OCI-LY7 (cell line): ENCODE results near the gene ECT2L.

Experiments
- EZH2phosphoT487 ChIP-seq: fragments of 200-600 bp; sonication (generic); IDR thresholded peaks from 2 replicates; pipeline ENCODE4 v1.6.1; 2018; ENCODE audit warnings: low read depth, borderline replicate concordance, mild to moderate bottlenecking, mixed run types, antibody characterized with exemption, low read length, moderate library complexity, mixed read lengths
- TF ChIP-seq, protein P1 (sequence below): fragments of 200-600 bp; sonication (generic); conservative IDR thresholded peaks from 2 replicates; pipeline ENCODE4 v1.5.1; 2014; ENCODE audit warnings: mild to moderate bottlenecking, antibody characterized with exemption, low read length, moderate library complexity, mixed read lengths

DNA sequence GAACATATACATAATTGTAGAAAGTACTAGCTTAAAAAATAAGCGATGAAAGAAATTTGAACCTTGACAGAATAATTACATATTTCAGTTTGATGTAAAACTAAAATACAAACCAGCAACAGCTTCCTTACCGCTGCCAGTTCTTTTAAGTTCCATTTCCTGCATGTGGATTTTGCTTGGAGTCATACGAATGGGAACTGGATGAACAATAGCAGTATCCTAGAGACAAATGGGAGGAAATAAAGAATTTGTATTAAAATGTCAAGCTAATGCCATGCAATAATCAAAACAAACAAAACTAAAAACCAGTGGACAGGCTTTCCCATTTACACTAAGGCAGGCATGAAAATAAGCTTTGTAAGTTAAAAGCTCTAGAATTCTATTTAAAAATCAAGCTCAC, 125.0 kb downstream of the ECT2L start:
- TF ChIP-seq, protein P1, sequence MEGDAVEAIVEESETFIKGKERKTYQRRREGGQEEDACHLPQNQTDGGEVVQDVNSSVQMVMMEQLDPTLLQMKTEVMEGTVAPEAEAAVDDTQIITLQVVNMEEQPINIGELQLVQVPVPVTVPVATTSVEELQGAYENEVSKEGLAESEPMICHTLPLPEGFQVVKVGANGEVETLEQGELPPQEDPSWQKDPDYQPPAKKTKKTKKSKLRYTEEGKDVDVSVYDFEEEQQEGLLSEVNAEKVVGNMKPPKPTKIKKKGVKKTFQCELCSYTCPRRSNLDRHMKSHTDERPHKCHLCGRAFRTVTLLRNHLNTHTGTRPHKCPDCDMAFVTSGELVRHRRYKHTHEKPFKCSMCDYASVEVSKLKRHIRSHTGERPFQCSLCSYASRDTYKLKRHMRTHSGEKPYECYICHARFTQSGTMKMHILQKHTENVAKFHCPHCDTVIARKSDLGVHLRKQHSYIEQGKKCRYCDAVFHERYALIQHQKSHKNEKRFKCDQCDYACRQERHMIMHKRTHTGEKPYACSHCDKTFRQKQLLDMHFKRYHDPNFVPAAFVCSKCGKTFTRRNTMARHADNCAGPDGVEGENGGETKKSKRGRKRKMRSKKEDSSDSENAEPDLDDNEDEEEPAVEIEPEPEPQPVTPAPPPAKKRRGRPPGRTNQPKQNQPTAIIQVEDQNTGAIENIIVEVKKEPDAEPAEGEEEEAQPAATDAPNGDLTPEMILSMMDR: no peak
- no peak for TF ChIP-seq EZH2phosphoT487
